Measurements from ENCODE around the gene FGB.

- no peak for TF ChIP-seq EZH2 (IDR thresholded peaks at IDR 0.05; ENCODE audit: insufficient read depth, poor library complexity, severe bottlenecking)
- TF ChIP-seq EZH2phosphoT487 (IDR thresholded peaks at IDR 0.05; ENCODE audit: insufficient read depth, low read depth), result no peak
Measured at GRCh38 chr4:154562697-154563254, at the start of gene FGB.
